NT2/D1 (cell line): ENCODE data around the gene ADAMTS2.

Experiments used
- SUZ12 ChIP-seq: IDR thresholded peaks from 2 replicates; pipeline ENCODE4 v1.6.1; 2011; ENCODE audit not compliant: insufficient read length, insufficient read depth; ENCODE audit errors: extremely low read depth
- ZNF274 ChIP-seq: IDR thresholded peaks from 2 replicates; pipeline ENCODE4 v1.6.1; 2011; ENCODE audit warnings: mild to moderate bottlenecking, low read depth, low read length

DNA sequence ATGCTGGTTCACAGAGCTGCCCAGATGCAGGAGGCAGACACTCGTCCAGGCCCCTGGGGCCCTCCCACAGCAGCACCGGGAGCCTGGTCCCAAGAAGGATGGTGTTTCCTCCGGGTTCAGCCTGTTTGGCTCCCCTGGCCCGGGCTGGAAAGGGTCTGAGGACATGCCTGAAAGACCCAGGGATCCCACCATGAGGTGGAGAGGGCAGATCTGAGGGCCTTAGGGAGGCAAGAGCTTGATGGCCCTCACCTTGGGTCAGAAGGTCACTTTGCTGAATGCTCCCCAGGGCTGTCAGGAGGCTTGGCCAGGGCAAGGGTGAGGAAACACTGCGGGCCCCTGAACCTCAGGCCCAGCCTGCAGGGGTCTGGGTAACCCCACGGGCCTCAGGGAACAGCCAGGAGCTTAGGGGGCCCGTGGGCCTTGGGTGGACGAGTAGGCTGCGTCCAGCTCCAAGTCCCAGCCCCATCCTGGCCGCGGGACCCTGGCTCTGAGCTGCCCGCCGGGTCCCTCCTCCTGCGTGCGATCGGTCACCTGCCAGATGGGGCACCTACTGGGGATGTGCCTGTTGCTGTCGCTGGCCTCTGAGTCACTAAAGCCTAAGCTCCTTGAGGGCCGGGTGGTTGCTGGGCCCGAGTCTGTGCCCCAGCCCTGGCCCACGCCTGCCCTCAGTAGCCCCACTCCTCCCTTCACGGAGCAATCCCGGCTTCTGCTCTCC lies 178.9 kb downstream of the ADAMTS2 start:
- TF ChIP-seq SUZ12 (no peak), ZNF274 (no peak)
